ENCODE measurements around the gene SYNE1. TPM values are rescaled to one million over a fixed set of nuclear protein-coding genes. Genes with fewer than 3 reads are reported as not detected.
"Not testable (repeated sequence)": the region's sequence is repeated elsewhere in the genome, so short reads cannot be mapped to it uniquely, and the experiment has no call there.

The SYNE1 gene
- polyA plus RNA-seq, 1 donor from 2014 or later, result 38.5 TPM

DNA sequence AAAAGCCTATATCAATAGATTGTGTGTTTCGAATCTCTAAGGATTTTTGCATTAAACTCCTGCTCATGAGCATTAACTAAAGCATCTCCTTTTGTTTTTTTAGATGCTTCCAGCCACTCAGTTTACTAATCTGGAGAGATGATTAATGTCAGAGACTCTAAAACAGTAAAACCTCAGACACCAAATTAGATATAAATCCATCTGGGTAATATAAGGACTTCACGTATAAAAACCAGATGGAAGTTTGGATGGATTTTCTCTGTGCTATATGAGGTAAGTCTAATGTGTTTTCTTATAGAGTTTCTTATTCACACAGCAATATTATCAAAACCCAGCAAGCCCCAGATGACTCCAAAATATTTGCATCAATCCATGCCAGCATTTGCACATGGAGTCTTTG lies 137.2 kb downstream of the SYNE1 start:
- Histone ChIP-seq H3K4me2 (ENCODE audit: low read length) (no peak overlapping the region), H3K36me3 (ENCODE audit: insufficient read depth, low read length) (no peaks in the 10 kb centered on the region), H3K27ac (ENCODE audit: low read length) (no peak overlapping the region), H3K79me2 (replicated peaks; ENCODE audit: insufficient read depth, low read length) (no peaks in the 10 kb centered on the region), H3K4me3 (ENCODE audit: low read length) (no peak overlapping the region), H4K20me1 (ENCODE audit: insufficient read depth) (no peaks in the 10 kb centered on the region), H3K9ac (ENCODE audit: low read length) (no peak overlapping the region), H3K9me3 (ENCODE audit: low read length) (no peaks in the 10 kb centered on the region), H3F3A (ENCODE audit: insufficient read depth, low read length, poor library complexity, severe bottlenecking) (no peaks in the 10 kb centered on the region), H3K27me3 (ENCODE audit: insufficient read depth, low read depth, low read length) (no peaks in the 10 kb centered on the region), H2AFZ (ENCODE audit: low read depth, low read length) (no peak overlapping the region), H3K9me2 (ENCODE audit: insufficient read depth, low read length) (no peaks in the 10 kb centered on the region)
- no peak for TF ChIP-seq EZH2 (IDR thresholded peaks at IDR 0.05; ENCODE audit: borderline replicate concordance, insufficient read depth, low read length, poor library complexity, severe bottlenecking)
- no peak for TF ChIP-seq TAF1 (IDR thresholded peaks at IDR 0.05; ENCODE audit: low read depth)
- no peak for TF ChIP-seq POLR2AphosphoS5 (IDR thresholded peaks at IDR 0.05)
- TF ChIP-seq, protein P1, sequence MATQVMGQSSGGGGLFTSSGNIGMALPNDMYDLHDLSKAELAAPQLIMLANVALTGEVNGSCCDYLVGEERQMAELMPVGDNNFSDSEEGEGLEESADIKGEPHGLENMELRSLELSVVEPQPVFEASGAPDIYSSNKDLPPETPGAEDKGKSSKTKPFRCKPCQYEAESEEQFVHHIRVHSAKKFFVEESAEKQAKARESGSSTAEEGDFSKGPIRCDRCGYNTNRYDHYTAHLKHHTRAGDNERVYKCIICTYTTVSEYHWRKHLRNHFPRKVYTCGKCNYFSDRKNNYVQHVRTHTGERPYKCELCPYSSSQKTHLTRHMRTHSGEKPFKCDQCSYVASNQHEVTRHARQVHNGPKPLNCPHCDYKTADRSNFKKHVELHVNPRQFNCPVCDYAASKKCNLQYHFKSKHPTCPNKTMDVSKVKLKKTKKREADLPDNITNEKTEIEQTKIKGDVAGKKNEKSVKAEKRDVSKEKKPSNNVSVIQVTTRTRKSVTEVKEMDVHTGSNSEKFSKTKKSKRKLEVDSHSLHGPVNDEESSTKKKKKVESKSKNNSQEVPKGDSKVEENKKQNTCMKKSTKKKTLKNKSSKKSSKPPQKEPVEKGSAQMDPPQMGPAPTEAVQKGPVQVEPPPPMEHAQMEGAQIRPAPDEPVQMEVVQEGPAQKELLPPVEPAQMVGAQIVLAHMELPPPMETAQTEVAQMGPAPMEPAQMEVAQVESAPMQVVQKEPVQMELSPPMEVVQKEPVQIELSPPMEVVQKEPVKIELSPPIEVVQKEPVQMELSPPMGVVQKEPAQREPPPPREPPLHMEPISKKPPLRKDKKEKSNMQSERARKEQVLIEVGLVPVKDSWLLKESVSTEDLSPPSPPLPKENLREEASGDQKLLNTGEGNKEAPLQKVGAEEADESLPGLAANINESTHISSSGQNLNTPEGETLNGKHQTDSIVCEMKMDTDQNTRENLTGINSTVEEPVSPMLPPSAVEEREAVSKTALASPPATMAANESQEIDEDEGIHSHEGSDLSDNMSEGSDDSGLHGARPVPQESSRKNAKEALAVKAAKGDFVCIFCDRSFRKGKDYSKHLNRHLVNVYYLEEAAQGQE (IDR thresholded peaks at IDR 0.05; ENCODE audit: borderline replicate concordance), result no peak

DNA sequence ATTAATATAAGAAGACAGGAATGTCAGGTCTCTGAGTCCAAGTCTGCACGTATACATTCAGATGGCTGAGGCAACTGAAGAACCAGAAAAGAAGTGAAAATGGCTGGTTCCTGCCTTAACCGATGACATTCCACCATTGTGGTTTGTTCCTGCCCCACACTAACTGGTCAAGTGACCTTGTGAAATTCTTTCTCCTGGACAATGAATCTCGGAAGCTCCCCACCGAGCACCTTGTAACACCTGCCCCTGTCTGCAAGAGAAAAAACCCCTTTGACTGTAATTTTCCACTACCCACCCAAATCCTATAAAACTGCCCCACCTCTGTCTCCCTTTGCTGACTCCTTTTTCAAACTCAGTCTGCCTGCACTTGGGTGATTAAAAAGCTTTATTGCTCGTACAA lies 140.4 kb downstream of the SYNE1 start:
- TF ChIP-seq TAF1 (IDR thresholded peaks at IDR 0.05; ENCODE audit: low read depth) (no peak), SMC3 (conservative IDR thresholded peaks at IDR 0.05; ENCODE audit: poor library complexity) (no peak), EP300 (conservative IDR thresholded peaks at IDR 0.05; ENCODE audit: poor library complexity, severe bottlenecking) (no peak), RAD21 (conservative IDR thresholded peaks at IDR 0.05) (no peak), POLR2AphosphoS5 (IDR thresholded peaks at IDR 0.05) (no peak), EZH2 (IDR thresholded peaks at IDR 0.05; ENCODE audit: borderline replicate concordance, insufficient read depth, low read length, poor library complexity, severe bottlenecking) (no peak), MXI1 (conservative IDR thresholded peaks at IDR 0.05; ENCODE audit: poor library complexity, severe bottlenecking) (no peak)
- TF ChIP-seq, protein P2, sequence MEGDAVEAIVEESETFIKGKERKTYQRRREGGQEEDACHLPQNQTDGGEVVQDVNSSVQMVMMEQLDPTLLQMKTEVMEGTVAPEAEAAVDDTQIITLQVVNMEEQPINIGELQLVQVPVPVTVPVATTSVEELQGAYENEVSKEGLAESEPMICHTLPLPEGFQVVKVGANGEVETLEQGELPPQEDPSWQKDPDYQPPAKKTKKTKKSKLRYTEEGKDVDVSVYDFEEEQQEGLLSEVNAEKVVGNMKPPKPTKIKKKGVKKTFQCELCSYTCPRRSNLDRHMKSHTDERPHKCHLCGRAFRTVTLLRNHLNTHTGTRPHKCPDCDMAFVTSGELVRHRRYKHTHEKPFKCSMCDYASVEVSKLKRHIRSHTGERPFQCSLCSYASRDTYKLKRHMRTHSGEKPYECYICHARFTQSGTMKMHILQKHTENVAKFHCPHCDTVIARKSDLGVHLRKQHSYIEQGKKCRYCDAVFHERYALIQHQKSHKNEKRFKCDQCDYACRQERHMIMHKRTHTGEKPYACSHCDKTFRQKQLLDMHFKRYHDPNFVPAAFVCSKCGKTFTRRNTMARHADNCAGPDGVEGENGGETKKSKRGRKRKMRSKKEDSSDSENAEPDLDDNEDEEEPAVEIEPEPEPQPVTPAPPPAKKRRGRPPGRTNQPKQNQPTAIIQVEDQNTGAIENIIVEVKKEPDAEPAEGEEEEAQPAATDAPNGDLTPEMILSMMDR (IDR thresholded peaks at IDR 0.05; ENCODE audit: poor library complexity, severe bottlenecking), result no peak
- TF ChIP-seq, protein P1 (IDR thresholded peaks at IDR 0.05; ENCODE audit: borderline replicate concordance), result no peak
- H3K4me2 ChIP-seq (ENCODE audit: low read length), result no peak overlapping the region
- H3K9me3 ChIP-seq (ENCODE audit: low read length), result no peaks in the 10 kb centered on the region
- no peak overlapping the region for H3K27ac ChIP-seq (ENCODE audit: low read length)
- no peaks in the 10 kb centered on the region for H4K20me1 ChIP-seq (ENCODE audit: insufficient read depth)
- no peaks in the 10 kb centered on the region for H3K79me2 ChIP-seq (replicated peaks; ENCODE audit: insufficient read depth, low read length)
- no peak overlapping the region for H2AFZ ChIP-seq (ENCODE audit: low read depth, low read length)
- no peaks in the 10 kb centered on the region for H3K36me3 ChIP-seq (ENCODE audit: insufficient read depth, low read length)
- H3K9ac ChIP-seq (ENCODE audit: low read length), result no peak overlapping the region
- no peaks in the 10 kb centered on the region for H3K9me2 ChIP-seq (ENCODE audit: insufficient read depth, low read length)
- no peaks in the 10 kb centered on the region for H3K27me3 ChIP-seq (ENCODE audit: insufficient read depth, low read depth, low read length)
- H3F3A ChIP-seq (ENCODE audit: insufficient read depth, low read length, poor library complexity, severe bottlenecking), result no peaks in the 10 kb centered on the region
- H3K4me3 ChIP-seq (ENCODE audit: low read length), result no peak overlapping the region

DNA sequence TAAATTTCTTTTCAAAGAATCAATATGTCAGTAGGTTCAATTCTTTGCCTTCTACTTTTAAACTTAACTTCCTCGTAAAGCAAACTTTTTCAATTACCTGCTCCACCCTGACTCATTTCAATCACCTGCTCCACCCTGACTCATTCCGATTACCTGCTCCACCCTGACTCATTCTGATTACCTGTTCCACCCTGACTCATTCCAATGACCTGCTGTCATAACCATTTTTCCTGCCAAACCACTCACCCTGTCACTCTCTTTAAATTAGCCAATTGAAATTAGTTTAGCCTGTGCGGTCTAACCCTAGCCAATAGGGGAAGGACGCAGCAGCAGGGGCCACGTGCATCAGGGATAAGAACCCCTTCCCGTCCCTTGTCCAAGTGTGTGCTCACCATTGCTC lies 141.7 kb downstream of the SYNE1 start:
- H4K20me1 ChIP-seq (ENCODE audit: insufficient read depth); H3K9ac ChIP-seq (ENCODE audit: low read length); H3K4me2 ChIP-seq (ENCODE audit: low read length); H2AFZ ChIP-seq (ENCODE audit: low read depth, low read length); H3K79me2 ChIP-seq (replicated peaks; ENCODE audit: insufficient read depth, low read length); H3K9me2 ChIP-seq (ENCODE audit: insufficient read depth, low read length); H3K9me3 ChIP-seq (ENCODE audit: low read length); H3K27ac ChIP-seq (ENCODE audit: low read length); H3K36me3 ChIP-seq (ENCODE audit: insufficient read depth, low read length); H3K27me3 ChIP-seq (ENCODE audit: insufficient read depth, low read depth, low read length); H3F3A ChIP-seq (ENCODE audit: insufficient read depth, low read length, poor library complexity, severe bottlenecking); H3K4me3 ChIP-seq (ENCODE audit: low read length): not testable (repeated sequence)

DNA sequence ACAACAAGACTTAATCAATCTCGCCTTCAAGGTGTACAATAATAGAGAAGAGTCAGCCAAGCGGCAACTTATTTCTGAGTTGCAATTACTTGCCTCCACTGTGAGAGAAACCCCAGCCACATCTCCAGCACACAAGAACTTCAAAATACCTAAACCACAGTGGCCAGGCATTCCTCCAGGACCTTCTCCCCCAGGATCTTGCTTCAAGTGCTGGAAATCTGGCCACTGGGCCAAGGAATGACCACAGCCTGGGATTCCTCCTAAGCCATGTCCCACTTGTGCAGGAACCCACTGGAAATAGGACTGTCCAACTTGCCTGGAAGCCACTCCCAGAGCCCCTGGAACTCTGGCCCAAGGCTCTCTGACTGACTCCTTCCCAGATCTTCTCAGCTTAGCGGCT lies 144.9 kb downstream of the SYNE1 start:
- not testable (repeated sequence) for H3K9me2 ChIP-seq (ENCODE audit: insufficient read depth, low read length); H2AFZ ChIP-seq (ENCODE audit: low read depth, low read length); H3K4me3 ChIP-seq (ENCODE audit: low read length); H3F3A ChIP-seq (ENCODE audit: insufficient read depth, low read length, poor library complexity, severe bottlenecking); H3K79me2 ChIP-seq (replicated peaks; ENCODE audit: insufficient read depth, low read length); H3K4me2 ChIP-seq (ENCODE audit: low read length); H4K20me1 ChIP-seq (ENCODE audit: insufficient read depth); H3K9ac ChIP-seq (ENCODE audit: low read length); H3K9me3 ChIP-seq (ENCODE audit: low read length); H3K36me3 ChIP-seq (ENCODE audit: insufficient read depth, low read length); H3K27ac ChIP-seq (ENCODE audit: low read length); H3K27me3 ChIP-seq (ENCODE audit: insufficient read depth, low read depth, low read length)
